Heart left ventricle (tissue), 16 donors: Measurements from ENCODE around the gene RAB30. TPM values are rescaled to one million over a fixed set of nuclear protein-coding genes. Genes with fewer than 3 reads are reported as not detected.

Experiments
- ATAC-seq, 4 donors: fragments of 200-7000 bp; cut with Tn5 transposase; one replicate each; pipeline ENCODE4 v1.9.1; 2020 to 2022; ENCODE audit warnings: moderate library complexity in 4 of 4, mild to moderate bottlenecking in 3 of 4, moderate number of reproducible peaks in 1 of 4
- DNase-seq, 5 donors: peaks; one replicate each; pipeline ENCODE4 v3.0.0-alpha.2; 2020
- H3K27ac ChIP-seq, 12 donors: fragments of 200-600 bp; sonication (generic) in 4 of 12; one replicate each; pipeline versions ENCODE4 v1.5.0 to v1.8.0; 2016 to 2022; ENCODE audit warnings: mild to moderate bottlenecking in 2 of 12
- H3K27me3 ChIP-seq, 9 donors: fragments of 200-600 bp; sonication (generic) in 2 of 9; one replicate each; pipeline versions ENCODE4 v1.5.1 to v1.8.0; 2016 to 2022; ENCODE audit warnings: mild to moderate bottlenecking in 3 of 9
- H3K36me3 ChIP-seq, 9 donors: fragments of 200-600 bp; sonication (generic) in 2 of 9; one replicate each; pipeline versions ENCODE4 v1.5.0 to v1.8.0; 2018 to 2022; ENCODE audit warnings: mild to moderate bottlenecking in 2 of 9
- H3K4me1 ChIP-seq, 12 donors: fragments of 200-600 bp; sonication (generic) in 4 of 12; one replicate each; pipeline versions ENCODE4 v1.5.0 to v1.8.0; 2016 to 2022; ENCODE audit warnings: mild to moderate bottlenecking in 3 of 12
- H3K4me3 ChIP-seq, 12 donors: fragments of 200-600 bp; sonication (generic) in 4 of 12; one replicate each; pipeline versions ENCODE4 v1.5.0 to v1.8.0; 2017 to 2022; ENCODE audit warnings: mild to moderate bottlenecking in 9 of 12, moderate library complexity in 4 of 12
- H3K9me3 ChIP-seq, 12 donors: fragments of 200-600 bp; sonication (generic) in 4 of 12; one replicate each; pipeline versions ENCODE4 v1.5.0 to v1.8.0; 2016 to 2022; ENCODE audit warnings: mild to moderate bottlenecking in 1 of 12
- CTCF ChIP-seq, 12 donors: fragments of 200-600 bp; sonication (generic) in 4 of 12; IDR thresholded peaks; one replicate each; pipeline versions ENCODE4 v1.5.0 to v1.8.0; 2018 to 2022; ENCODE audit warnings: antibody characterized with exemption in 12 of 12, mild to moderate bottlenecking in 5 of 12
- POLR2A ChIP-seq, 2 donors: fragments of 450-650 bp; IDR thresholded peaks; one replicate each; pipeline ENCODE4 v1.6.1; 2017; ENCODE audit warnings: antibody characterized with exemption in 2 of 2, mild to moderate bottlenecking in 2 of 2, moderate library complexity in 2 of 2
- WGBS, 4 donors: extraction: QIAGEN DNeasy Blood & Tissue Kit in 2 of 4; methylation state at CpG; one replicate each; pipeline versions ENCODE4 v1.1.5 to v1.1.7; 2013 to 2018; 5-methylcytosine and 5-hydroxymethylcytosine counted together
- intact Hi-C, 10 donors: fragments of 100-400 bp; cut with DNase I; formaldehyde crosslinking; loops; one replicate each; pipeline versions ENCODE4 v1.11.1 to v1.14.2; 2022
- polyA plus RNA-seq, 2 donors: library from polyadenylated mRNA; stranded (reverse); fragments of 200-250 nt; gene quantifications; one replicate each; pipeline ENCODE4 v1.2.3, GENCODE V29; 2013
- total RNA-seq, 9 donors: library from RNA; depleted of rRNA in 2 of 9; stranded (reverse); fragments of >200 nt in 2 of 9; fragmentation: NEBNext Ultra II Directional in 3 of 9; extraction: Animal tissue kit (Norgen Biotek cat#: 25700) in 3 of 9; gene quantifications; one replicate each; pipeline versions ENCODE4 v1.1.0 to v1.2.4, GENCODE V29; 2016 to 2023
- donor health status: ischemic (EF 13 %, LVEDD 7.1; RV severe dilation, severe dysfunction).
- donor health status: healthy with polysubstance abuse.
- donor health status: DM: no; HTN: yes; CAD: no.
- donor health status: DM: no; HTN: no; CAD: no.
- donor health status: ischemic (EF 25% LVEDD 6.9; RV normal size, moderate dysfunction).
- donor health status: ischemic (EF 25% LVEDD 5.7; RV mildly dilated, moderate dysfunction).
- donor health status: healthy.
- donor health status: DM: yes; HTN: yes; CAD: no.
- donor health status: ischemic (EF 35%, LVEDD 5.7; RV mildly dilated, moderate dysfunction).
- donor health status: nonischemic (EF 11% LVEDD 7.7; RV severe dilation, severe dysfunction).
- donor health status: DM: yes; HTN: yes; CAD: no.
- donor health status: PGD.
- donor health status: ischemic (EF 29% LVEDD 5.4; RV normal size, mild dysfunction).
- donor health status: nonischemic (EF 23%, LVEDD 6.1; RV moderate dilation, normal function).

The RAB30 gene
- total and polyA plus RNA-seq, 11 donors = 4.4 to 28.4 (median 18.8) TPM

GRCh38 chr11:83061883-83062282, 9.8 kb downstream of the RAB30 start:
- intact Hi-C loops = loop anchor here in 2 of 10 donors (10.0 kb wide), 2 partner anchors 77 to 137 kb away; no protein-coding TSS in a partner anchor
- Histone ChIP-seq H3K27ac (peak overlapping the region in 3 of 12 donors; percentile 52 to 55 (median 53)), H3K36me3 (no peaks in the 10 kb centered on the region), H3K27me3 (no peaks in the 10 kb centered on the region), H3K9me3 (no peaks in the 10 kb centered on the region), H3K4me3 (no peak overlapping the region), H3K4me1 (peaks cover 0 to 66% (median 39%) of the 10 kb centered on the region in 12 donors)
- WGBS, 4 donors = 80 to 86% (median 84%) methylated on average over 4 of the region's 4 CpGs
- TF ChIP-seq POLR2A (IDR thresholded peaks at IDR 0.05) (no peak), CTCF (IDR thresholded peaks at IDR 0.05) (no peak)
- no peak for ATAC-seq
- no peak for DNase-seq

DNA sequence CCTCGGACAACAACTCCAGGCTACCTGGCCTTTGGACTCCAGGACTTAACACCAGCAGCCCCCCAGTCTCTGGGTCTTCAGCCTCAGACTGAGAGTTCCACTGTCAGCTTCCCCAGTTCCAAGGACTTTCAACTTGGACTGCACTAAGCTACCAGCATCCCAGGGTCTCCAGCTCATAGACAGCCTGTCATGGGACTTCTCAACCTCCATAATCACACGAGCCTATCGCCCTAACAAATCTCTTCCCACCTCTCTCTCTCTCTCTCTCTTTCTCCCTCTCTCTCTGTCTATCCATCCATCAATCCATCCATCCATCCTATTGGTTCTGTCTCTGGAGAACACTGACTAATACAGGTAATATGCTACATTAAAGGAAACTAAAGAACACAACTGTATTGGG, 10.7 kb downstream of the RAB30 start:
- Histone ChIP-seq H3K27me3 (no peaks in the 10 kb centered on the region), H3K9me3 (no peaks in the 10 kb centered on the region), H3K4me1 (peaks cover 0 to 70% (median 44%) of the 10 kb centered on the region in 12 donors), H3K4me3 (no peak overlapping the region), H3K27ac (no peak overlapping the region), H3K36me3 (no peaks in the 10 kb centered on the region)
- no peak for DNase-seq
- intact Hi-C loops = loop anchor here in 2 of 10 donors (10.0 kb wide), 2 partner anchors 76 to 136 kb away; no protein-coding TSS in a partner anchor
- TF ChIP-seq CTCF (IDR thresholded peaks at IDR 0.05) = no peak
- no peak for TF ChIP-seq POLR2A (IDR thresholded peaks at IDR 0.05)
- WGBS, 4 donors = 92 to 96% (median 93%) methylated on average over 3 of the region's 3 CpGs
- ATAC-seq = no peak

DNA sequence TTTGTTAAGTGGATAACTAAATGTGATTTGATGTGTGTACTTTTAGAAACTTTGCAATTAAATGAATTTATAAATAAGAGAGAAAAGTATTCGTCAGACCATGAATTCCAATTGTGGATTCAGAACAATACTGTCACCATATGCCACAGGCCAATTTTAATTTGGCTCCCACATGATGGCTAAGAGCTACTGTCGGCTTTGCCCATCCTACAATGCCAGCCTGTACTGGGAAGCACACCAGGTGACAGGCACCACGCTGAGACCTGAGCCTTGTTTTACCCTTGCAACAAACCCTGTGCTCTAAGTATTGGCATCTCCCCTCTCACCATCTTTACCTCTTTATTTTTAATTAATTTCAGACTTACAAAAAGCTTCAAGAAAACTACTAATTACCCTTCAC, 14.0 kb downstream of the RAB30 start:
- 72 to 85% (median 76%) methylated on average over 3 of the region's 3 CpGs for WGBS, 4 donors
- ATAC-seq = peak in 1 of 4 donors; percentile 54
- no peak overlapping the region for H3K27ac ChIP-seq
- TF ChIP-seq CTCF (IDR thresholded peaks at IDR 0.05) = no peak
- TF ChIP-seq POLR2A (IDR thresholded peaks at IDR 0.05) = no peak
- no peaks in the 10 kb centered on the region for H3K36me3 ChIP-seq
- peaks cover 5 to 62% (median 36%) of the 10 kb centered on the region in 12 donors for H3K4me1 ChIP-seq
- DNase-seq = no peak
- H3K4me3 ChIP-seq = no peak overlapping the region
- no peaks in the 10 kb centered on the region for H3K27me3 ChIP-seq
- intact Hi-C loops = loop anchor here in 1 of 10 donors (10.0 kb wide), 1 partner anchor 63 kb away; no protein-coding TSS in a partner anchor
- H3K9me3 ChIP-seq = no peaks in the 10 kb centered on the region

- Histone ChIP-seq H3K4me1 (peaks cover 13 to 62% (median 40%) of the 10 kb centered on the region in 12 donors), H3K4me3 (no peak overlapping the region), H3K36me3 (no peaks in the 10 kb centered on the region), H3K27me3 (no peaks in the 10 kb centered on the region), H3K9me3 (no peaks in the 10 kb centered on the region), H3K27ac (no peak overlapping the region)
- 61 to 81% (median 70%) methylated on average over 1 of the region's 1 CpG for WGBS, 4 donors
- TF ChIP-seq CTCF (IDR thresholded peaks at IDR 0.05) (no peak), POLR2A (IDR thresholded peaks at IDR 0.05) (no peak)
- DNase-seq = no peak
- no peak for ATAC-seq
- intact Hi-C loops = loop anchor here in 1 of 10 donors (10.0 kb wide), 1 partner anchor 62 kb away; no protein-coding TSS in a partner anchor
Observed at GRCh38 chr11:83056611-83057010, 15.1 kb downstream of the RAB30 start.
